Measurements from ENCODE around the gene SSMEM1. TPM values are rescaled to one million over a fixed set of nuclear protein-coding genes. Genes with fewer than 3 reads are reported as not detected.
"Not testable (repeated sequence)": the region's sequence is repeated elsewhere in the genome, so short reads cannot be mapped to it uniquely, and the experiment has no call there.

SSMEM1 gene
- polyA plus RNA-seq, 5 donors = not detected

- DNase-seq = no peak
These were observed 2.7 kb downstream of the SSMEM1 start for GRCh38 chr7:130210181-130210935.

GRCh38 chr7:130213828-130214227, 6.2 kb downstream of the SSMEM1 start:
- no peak for DNase-seq

GRCh38 chr7:130216025-130216424, 8.4 kb downstream of the SSMEM1 start:
- DNase-seq = no peak

- DNase-seq = no peak
These were observed 9.1 kb downstream of the SSMEM1 start for GRCh38 chr7:130216750-130217149.

- DNase-seq = no peak
These were observed 11.4 kb downstream of the SSMEM1 start for GRCh38 chr7:130218806-130219620.

- DNase-seq = no peak
These were observed 12.2 kb downstream of the SSMEM1 start for GRCh38 chr7:130219871-130220270.

- DNase-seq = no peak
These were observed 14.1 kb downstream of the SSMEM1 start for GRCh38 chr7:130221746-130222145.

GRCh38 chr7:130223646-130224045, 16.0 kb downstream of the SSMEM1 start:
- no peak for DNase-seq

GRCh38 chr7:130224210-130224609, 16.6 kb downstream of the SSMEM1 start:
- no peak for DNase-seq

GRCh38 chr7:130224923-130225322, 17.3 kb downstream of the SSMEM1 start:
- not testable (repeated sequence) for DNase-seq

- no peak for DNase-seq
These were observed 18.7 kb downstream of the SSMEM1 start for GRCh38 chr7:130226333-130226732.

- no peak for DNase-seq
These were observed 20.4 kb downstream of the SSMEM1 start for GRCh38 chr7:130227883-130228575.

GRCh38 chr7:130228840-130229502, 21.3 kb downstream of the SSMEM1 start:
- DNase-seq = no peak

- DNase-seq = not testable (repeated sequence)
These were observed 22.3 kb downstream of the SSMEM1 start for GRCh38 chr7:130229981-130230380.

- no peak for DNase-seq
These were observed 24.1 kb downstream of the SSMEM1 start for GRCh38 chr7:130231792-130232191.

- DNase-seq = no peak
These were observed 24.5 kb downstream of the SSMEM1 start for GRCh38 chr7:130232209-130232608.

GRCh38 chr7:130234078-130234477, 26.4 kb downstream of the SSMEM1 start:
- no peak for DNase-seq

GRCh38 chr7:130236361-130236760, 28.7 kb downstream of the SSMEM1 start:
- not testable (repeated sequence) for DNase-seq

GRCh38 chr7:130240240-130240639, 32.6 kb downstream of the SSMEM1 start:
- DNase-seq = no peak

- DNase-seq = no peak
These were observed 34.7 kb downstream of the SSMEM1 start for GRCh38 chr7:130242198-130243014.

GRCh38 chr7:130243486-130243885, 35.8 kb downstream of the SSMEM1 start:
- peak; percentile 20 to 23 for DNase-seq
